Coronary artery (tissue), 2 donors: ENCODE results near the gene SLC6A7.

ENCODE experiments used
- DNase-seq: peaks from one replicate; pipeline ENCODE4 v3.0.0-alpha.2; 2017; ENCODE audit warnings: low spot score
- H3K27ac ChIP-seq, 2 donors: fragments of 200-600 bp; sonication (generic); one replicate each; pipeline ENCODE4 v1.5.1; 2016 to 2019
- H3K4me3 ChIP-seq: fragments of 200-600 bp; sonication (generic); 2 replicates; pipeline ENCODE4 v1.5.1; 2016; ENCODE audit warnings: mild to moderate bottlenecking, moderate library complexity
- CTCF ChIP-seq: fragments of 200-600 bp; sonication (generic); IDR thresholded peaks from one replicate; pipeline ENCODE4 v1.5.1; 2019; ENCODE audit warnings: antibody characterized with exemption

The SLC6A7 gene

GRCh38 chr5:150189728-150190502 lies at the start of gene SLC6A7:
Gene SLC6A7, plus strand, starts transcription at chr5:150190062. Its CDS starts 266 bp downstream, at chr5:150190328.
- TF ChIP-seq CTCF, result no peak
- Histone ChIP-seq H3K4me3 (peak within 1 kb of the TSS; percentile 61), H3K27ac (no peak within 1 kb of the TSS)

GRCh38 chr5:150140830-150141229 lies 49.0 kb upstream of the SLC6A7 start:
- H3K27ac ChIP-seq, result peak overlapping the region; percentile 96 to 98
- no peak for TF ChIP-seq CTCF
- H3K4me3 ChIP-seq, result peak overlapping the region; percentile 57
- DNase-seq, result no peak

More at GRCh38 chr5:150189728-150190502, at the start of gene SLC6A7:
- no peak for DNase-seq

DNA sequence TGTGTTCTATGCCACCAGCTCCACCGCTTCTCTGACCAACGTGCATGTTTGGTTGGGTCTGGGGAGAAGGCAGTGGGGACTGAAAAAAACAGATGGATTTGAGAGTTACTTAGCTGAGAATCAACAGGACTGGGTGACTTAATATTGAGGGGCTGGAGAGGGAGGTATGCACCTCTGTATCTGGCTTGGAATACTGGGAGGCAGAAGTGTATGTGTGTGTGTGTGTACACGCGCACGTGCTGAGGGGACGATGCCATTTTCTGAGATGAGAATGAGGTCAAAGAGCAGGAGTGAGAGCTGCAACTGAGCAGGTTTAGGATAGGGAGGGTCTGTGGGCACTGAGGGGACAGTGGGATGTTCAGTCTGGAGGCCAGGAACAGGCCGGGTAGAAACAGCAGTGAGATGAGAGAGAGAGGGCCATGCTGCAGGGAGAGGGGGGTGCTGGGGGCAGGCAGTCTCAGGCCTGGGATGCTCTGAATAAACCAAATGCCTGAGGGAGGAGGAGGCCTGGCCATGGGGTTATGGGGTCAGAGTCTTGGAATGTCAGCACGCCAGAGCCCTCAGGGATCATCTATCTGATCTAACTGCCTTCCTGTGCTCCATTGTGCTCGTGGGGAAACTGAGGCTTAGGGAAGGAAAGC lies 48.2 kb upstream of the SLC6A7 start:
- peak overlapping the region; percentile 96 to 98 for H3K27ac ChIP-seq
- no peak for TF ChIP-seq CTCF
- peak overlapping the region; percentile 57 for H3K4me3 ChIP-seq
- no peak for DNase-seq

- Histone ChIP-seq H3K27ac (peak overlapping the region; percentile 96 to 98), H3K4me3 (peak overlapping the region; percentile 81)
- DNase-seq, result no peak
- TF ChIP-seq CTCF, result no peak
These were observed 47.5 kb upstream of the SLC6A7 start for GRCh38 chr5:150142185-150142958.

DNA sequence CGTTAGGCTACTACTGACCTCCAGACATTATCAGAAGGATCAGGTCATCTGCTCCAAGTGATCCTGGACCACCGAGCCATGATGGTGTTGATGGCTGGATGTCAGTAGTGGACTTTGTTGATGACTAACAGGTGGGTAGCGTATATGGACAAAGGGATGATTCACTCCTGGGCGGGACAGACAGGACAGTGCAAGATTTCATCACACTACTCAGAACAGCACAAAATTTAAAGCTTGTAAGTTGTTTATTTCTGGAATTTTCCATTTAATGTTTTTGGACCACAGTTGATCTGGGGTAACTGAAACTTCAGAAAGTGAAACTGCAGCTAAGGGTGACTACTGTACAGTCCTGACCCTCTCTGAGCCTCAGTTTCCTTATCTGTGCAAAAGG lies 46.9 kb upstream of the SLC6A7 start:
- DNase-seq, result no peak
- peak overlapping the region; percentile 96 to 98 for H3K27ac ChIP-seq
- H3K4me3 ChIP-seq, result peak overlapping the region; percentile 81
- TF ChIP-seq CTCF, result no peak

- no peak for TF ChIP-seq CTCF
- DNase-seq, result peak; percentile 96
- peak overlapping the region; percentile 81 for H3K4me3 ChIP-seq
- H3K27ac ChIP-seq, result peak overlapping the region; percentile 96 to 98
These were observed 46.3 kb upstream of the SLC6A7 start for GRCh38 chr5:150143350-150144245.
